Heart right ventricle (tissue), 16 donors: ENCODE results near the gene RNF111. TPM values are rescaled to one million over a fixed set of nuclear protein-coding genes. Genes with fewer than 3 reads are reported as not detected.
"Not testable (repeated sequence)": the region's sequence is repeated elsewhere in the genome, so short reads cannot be mapped to it uniquely, and the experiment has no call there.

ENCODE experiments used
- ATAC-seq, 8 donors: fragments of 200-7000 bp; cut with Tn5 transposase; one replicate each; pipeline ENCODE4 v1.9.1; 2020; ENCODE audit warnings: mild to moderate bottlenecking in 8 of 8, moderate library complexity in 8 of 8, moderate number of reproducible peaks in 1 of 8
- DNase-seq, 2 donors: peaks; one replicate each; pipeline ENCODE4 v3.0.0-alpha.2; 2020
- H3K27ac ChIP-seq, 10 donors: fragments of 200-600 bp; sonication (generic) in 2 of 10; one replicate each; pipeline versions ENCODE4 v1.5.0 to v1.8.0; 2020 to 2022; ENCODE audit warnings: mild to moderate bottlenecking in 3 of 10
- H3K27me3 ChIP-seq, 7 donors: fragments of 200-600 bp; one replicate each; pipeline ENCODE4 v1.8.0; 2021 to 2022; ENCODE audit warnings: mild to moderate bottlenecking in 2 of 7
- H3K36me3 ChIP-seq, 9 donors: fragments of 200-600 bp; sonication (generic) in 1 of 9; one replicate each; pipeline versions ENCODE4 v1.5.0 to v1.8.0; 2020 to 2022; ENCODE audit warnings: mild to moderate bottlenecking in 2 of 9
- H3K4me1 ChIP-seq, 9 donors: fragments of 200-600 bp; sonication (generic) in 1 of 9; one replicate each; pipeline versions ENCODE4 v1.5.0 to v1.8.0; 2020 to 2022; ENCODE audit warnings: mild to moderate bottlenecking in 4 of 9
- H3K4me3 ChIP-seq, 10 donors: fragments of 200-600 bp; sonication (generic) in 2 of 10; one replicate each; pipeline versions ENCODE4 v1.5.0 to v1.8.0; 2020 to 2022; ENCODE audit warnings: mild to moderate bottlenecking in 7 of 10, moderate library complexity in 2 of 10
- H3K9me3 ChIP-seq, 11 donors: fragments of 200-600 bp in 10 of 11; sonication (generic) in 2 of 11; one replicate each; pipeline versions ENCODE4 v1.5.0 to v1.8.0; 2013 to 2022; ENCODE audit warnings: mild to moderate bottlenecking in 2 of 11, control low read depth in 1 of 11, moderate library complexity in 1 of 11
- WGBS, 2 donors: extraction: QIAGEN DNeasy Blood & Tissue Kit; methylation state at CpG; one replicate each; pipeline ENCODE4 v1.1.7; 2013; ENCODE audit warnings: inconsistent platforms in 1 of 2; 5-methylcytosine and 5-hydroxymethylcytosine counted together
- intact Hi-C, 10 donors: fragments of 100-400 bp; cut with DNase I; formaldehyde crosslinking; loops; one replicate each; pipeline versions ENCODE4 v1.11.1 to v1.14.2; 2022
- polyA plus RNA-seq, 2 donors: library from polyadenylated mRNA; stranded (reverse); fragments of 200-250 nt; gene quantifications; one replicate each; pipeline ENCODE4 v1.2.3, GENCODE V29; 2013
- total RNA-seq, 10 donors: library from RNA; stranded (reverse); fragmentation: NEBNext Ultra II Directional in 3 of 10; extraction: Animal tissue kit (Norgen Biotek cat#: 25700) in 3 of 10; gene quantifications; one replicate each; pipeline versions ENCODE4 v1.2.1 to v1.2.4, GENCODE V29; 2021 to 2023
- TF ChIP-seq, protein P1 (sequence below), 9 donors: fragments of 200-600 bp; sonication (generic) in 2 of 9; IDR thresholded peaks; one replicate each; pipeline versions ENCODE4 v1.5.0 to v1.8.0; 2021 to 2022; ENCODE audit warnings: antibody characterized with exemption in 9 of 9, mild to moderate bottlenecking in 5 of 9, moderate library complexity in 1 of 9
- donor health status: Arrhythmogenic right ventricular cardiomyopathy.
- donor health status: ischemic (EF 13 %, LVEDD 7.1; RV severe dilation, severe dysfunction).
- donor health status: healthy with polysubstance abuse.
- donor health status: DM: no; HTN: yes; CAD: no.
- donor health status: DM: no; HTN: no; CAD: no.
- donor health status: ischemic (EF 25% LVEDD 6.9; RV normal size, moderate dysfunction).
- donor health status: ischemic (EF 25% LVEDD 5.7; RV mildly dilated, moderate dysfunction).
- donor health status: healthy.
- donor health status: DM: yes; HTN: yes; CAD: no.
- donor health status: Ischemic cardiomyopathy.
- donor health status: ischemic (EF 35%, LVEDD 5.7; RV mildly dilated, moderate dysfunction).
- donor health status: nonischemic (EF 11% LVEDD 7.7; RV severe dilation, severe dysfunction).
- donor health status: DM: yes; HTN: yes; CAD: no.
- donor health status: PGD.
- donor health status: ischemic (EF 29% LVEDD 5.4; RV normal size, mild dysfunction).
- donor health status: nonischemic (EF 23%, LVEDD 6.1; RV moderate dilation, normal function).

RNF111 gene
- total and polyA plus RNA-seq, 12 donors: 6.0 to 28.7 (median 23.5) TPM

DNA sequence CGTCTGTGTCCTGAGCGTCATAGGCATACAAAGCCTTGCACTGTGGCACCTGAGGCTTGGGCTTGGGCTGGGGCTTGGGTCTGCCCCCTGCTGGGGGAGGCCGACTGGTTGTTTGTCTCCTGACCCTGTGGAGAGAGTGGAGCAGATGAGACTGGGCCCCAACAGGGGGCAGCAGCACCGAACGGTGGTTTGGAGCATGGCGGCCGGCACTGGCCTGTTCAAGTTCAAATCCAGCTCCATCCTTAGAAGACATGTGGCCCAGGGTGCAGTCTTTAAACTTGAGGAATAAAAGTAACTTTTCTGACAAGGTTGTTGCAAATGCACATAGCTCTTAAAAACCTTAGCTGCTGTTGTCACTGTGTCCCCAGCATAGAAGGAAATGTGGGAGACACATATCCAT, 150.8 kb downstream of the RNF111 start:
- DNase-seq: peak; percentile 20 to 40
- intact Hi-C loops: loop anchor here in 1 of 10 donors (10.0 kb wide), 1 partner anchor 153 kb away; the partner anchor contains the start of gene RNF111

DNA sequence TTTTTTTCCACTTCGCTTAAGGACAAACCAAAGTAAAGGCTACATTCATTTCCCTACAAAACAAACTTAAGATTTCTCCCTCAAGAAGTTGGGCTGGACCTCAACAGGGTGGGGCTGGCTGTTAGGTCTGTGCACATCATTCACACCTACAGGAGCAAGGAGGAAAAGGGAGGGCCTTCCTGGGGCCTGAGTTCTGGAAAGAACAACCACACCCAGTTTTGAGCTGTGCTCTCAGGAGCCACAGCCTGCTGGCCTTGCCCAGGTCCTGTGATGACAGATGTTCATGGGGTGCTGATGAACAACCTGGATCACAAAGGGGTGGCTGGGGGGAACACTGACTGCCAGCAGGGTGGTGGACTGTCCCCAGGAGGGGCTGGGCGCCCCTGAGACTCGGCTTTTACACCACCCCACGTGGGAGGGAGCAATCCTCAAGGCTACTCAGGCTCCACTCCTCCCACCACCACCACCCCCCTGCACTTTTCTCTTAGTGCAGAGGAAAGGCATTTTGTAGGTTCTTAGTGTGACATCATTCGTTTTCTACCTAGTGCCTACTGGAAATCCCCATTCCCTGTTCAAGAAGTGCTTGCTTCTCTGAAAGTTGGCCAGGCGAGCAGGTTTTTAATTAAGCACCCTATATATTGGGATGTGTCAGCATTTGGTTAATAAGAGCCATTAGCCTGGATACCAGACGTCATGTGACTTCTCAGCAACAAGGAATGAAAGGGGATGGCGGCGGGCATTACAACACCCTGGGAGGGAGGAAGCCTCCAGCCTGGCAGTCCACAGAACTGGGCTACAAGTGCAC, 153.2 kb downstream of the RNF111 start:
- 90 to 91% methylated on average over 9 of the region's 9 CpGs for WGBS, 2 donors
- intact Hi-C loops: no loop called here
- Histone ChIP-seq H3K9me3 (no peaks in the 10 kb centered on the region), H3K4me1 (peaks cover 0 to 9% (median 6%) of the 10 kb centered on the region in 9 donors), H3K36me3 (peaks cover 0 to 91% (median 10%) of the 10 kb centered on the region in 9 donors), H3K27me3 (no peaks in the 10 kb centered on the region), H3K27ac (no peak overlapping the region), H3K4me3 (no peak overlapping the region)
- TF ChIP-seq, protein P1, sequence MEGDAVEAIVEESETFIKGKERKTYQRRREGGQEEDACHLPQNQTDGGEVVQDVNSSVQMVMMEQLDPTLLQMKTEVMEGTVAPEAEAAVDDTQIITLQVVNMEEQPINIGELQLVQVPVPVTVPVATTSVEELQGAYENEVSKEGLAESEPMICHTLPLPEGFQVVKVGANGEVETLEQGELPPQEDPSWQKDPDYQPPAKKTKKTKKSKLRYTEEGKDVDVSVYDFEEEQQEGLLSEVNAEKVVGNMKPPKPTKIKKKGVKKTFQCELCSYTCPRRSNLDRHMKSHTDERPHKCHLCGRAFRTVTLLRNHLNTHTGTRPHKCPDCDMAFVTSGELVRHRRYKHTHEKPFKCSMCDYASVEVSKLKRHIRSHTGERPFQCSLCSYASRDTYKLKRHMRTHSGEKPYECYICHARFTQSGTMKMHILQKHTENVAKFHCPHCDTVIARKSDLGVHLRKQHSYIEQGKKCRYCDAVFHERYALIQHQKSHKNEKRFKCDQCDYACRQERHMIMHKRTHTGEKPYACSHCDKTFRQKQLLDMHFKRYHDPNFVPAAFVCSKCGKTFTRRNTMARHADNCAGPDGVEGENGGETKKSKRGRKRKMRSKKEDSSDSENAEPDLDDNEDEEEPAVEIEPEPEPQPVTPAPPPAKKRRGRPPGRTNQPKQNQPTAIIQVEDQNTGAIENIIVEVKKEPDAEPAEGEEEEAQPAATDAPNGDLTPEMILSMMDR (IDR thresholded peaks at IDR 0.05): no peak
- peak in 1 of 8 donors; percentile 27 for ATAC-seq
- no peak for DNase-seq

More for the DNA sequence above, 150.8 kb downstream of the RNF111 start:
- TF ChIP-seq, protein P1 (IDR thresholded peaks at IDR 0.05): peak in 7 of 9 donors; percentile 35 to 59 (median 47)
- WGBS, 2 donors: 70 to 74% methylated on average over 7 of the region's 7 CpGs
- Histone ChIP-seq H3K9me3 (no peaks in the 10 kb centered on the region), H3K4me3 (no peak overlapping the region), H3K4me1 (peaks cover 0 to 9% (median 6%) of the 10 kb centered on the region in 9 donors), H3K27me3 (no peaks in the 10 kb centered on the region), H3K36me3 (peaks cover 0 to 89% (median 15%) of the 10 kb centered on the region in 9 donors), H3K27ac (no peak overlapping the region)
- ATAC-seq: peak in 4 of 8 donors; percentile 55 to 67 (median 61)

DNA sequence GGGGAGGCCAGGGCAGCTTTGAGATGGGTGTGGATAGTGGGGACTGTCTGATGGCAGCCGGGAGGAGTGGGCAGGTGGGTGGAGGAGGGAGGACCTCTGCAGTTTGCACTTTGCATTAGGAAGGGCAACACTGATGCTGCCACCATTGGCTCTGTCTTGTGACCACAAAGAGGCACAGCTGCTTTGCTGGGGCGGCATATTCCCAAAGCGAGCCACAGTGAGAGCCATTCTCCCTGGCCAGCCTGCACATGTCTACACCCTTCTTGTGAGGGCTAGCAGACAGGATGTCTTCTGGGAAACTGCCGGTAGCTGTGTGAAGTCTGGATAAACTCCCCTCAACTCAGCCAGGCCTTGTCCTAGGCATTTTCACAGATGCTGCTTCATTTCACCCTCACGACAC, 155.8 kb downstream of the RNF111 start:
- no peak for ATAC-seq
- Histone ChIP-seq H3K27ac (no peak overlapping the region), H3K4me3 (no peak overlapping the region), H3K9me3 (no peaks in the 10 kb centered on the region), H3K27me3 (no peaks in the 10 kb centered on the region), H3K36me3 (peaks cover 0 to 91% (median 3%) of the 10 kb centered on the region in 9 donors), H3K4me1 (peaks cover 0 to 9% (median 6%) of the 10 kb centered on the region in 9 donors)
- WGBS, 2 donors: 89 to 92% methylated on average over 5 of the region's 5 CpGs
- intact Hi-C loops: no loop called here
- TF ChIP-seq, protein P1 (IDR thresholded peaks at IDR 0.05): no peak
- no peak for DNase-seq

DNA sequence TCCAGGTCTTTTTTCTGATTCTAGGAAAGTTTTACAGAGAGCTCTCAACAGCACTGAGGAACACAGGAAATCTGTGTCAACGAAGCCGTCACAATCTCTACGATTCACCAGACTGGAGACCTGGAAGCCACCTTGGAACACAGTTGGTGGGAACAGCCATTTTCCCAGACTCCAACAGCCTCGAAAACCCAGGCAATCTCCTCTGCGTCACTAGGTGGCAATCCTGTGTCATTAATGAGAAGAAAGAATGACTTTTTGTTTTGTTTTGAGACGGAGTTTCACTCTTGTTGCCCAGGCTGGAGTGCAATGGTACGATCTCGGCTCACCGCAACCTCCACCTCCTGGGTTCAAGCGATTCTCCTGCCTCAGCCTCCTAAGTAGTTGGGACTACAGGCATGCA, 157.1 kb downstream of the RNF111 start:
- Histone ChIP-seq H3K36me3 (peaks cover 0 to 94% (median 3%) of the 10 kb centered on the region in 9 donors), H3K4me1 (peaks cover 0 to 13% (median 6%) of the 10 kb centered on the region in 9 donors)
- 82 to 88% methylated on average over 10 of the region's 10 CpGs for WGBS, 2 donors
- H3K4me3 ChIP-seq, ATAC-seq, DNase-seq, H3K9me3 ChIP-seq, H3K27ac ChIP-seq, H3K27me3 ChIP-seq, intact Hi-C loops: not testable (repeated sequence)
- TF ChIP-seq, protein P1 (IDR thresholded peaks at IDR 0.05): peak in 5 of 9 donors; percentile 10 to 32 (median 25)

Other genes starting within 250 kb of the RNF111 start
- gene ADAM10, start 238.0 kb upstream of the RNF111 start, total RNA-seq: 100 to 1,000 TPM in 1 of 10 donors, 10 to 100 TPM in 9; 68.3 to 110 (median 81.0) TPM
- 10 to 100 TPM; 10.2 to 16.1 TPM for gene ADAM10, start 238.0 kb upstream of the RNF111 start, polyA plus RNA-seq
- gene MINDY2, start 216.4 kb upstream of the RNF111 start, total RNA-seq: 10 to 100 TPM; 26.9 to 37.4 (median 32.7) TPM
- gene MINDY2, start 216.4 kb upstream of the RNF111 start, polyA plus RNA-seq: 10 to 100 TPM in 1 of 2 donors, 1 to 10 TPM in 1; 3.8 to 14.7 TPM
- gene SLTM, start 54.0 kb upstream of the RNF111 start, total RNA-seq: 10 to 100 TPM; 37.8 to 65.0 (median 44.4) TPM
- gene SLTM, start 54.0 kb upstream of the RNF111 start, polyA plus RNA-seq: 10 to 100 TPM; 33.4 to 74.8 TPM
- gene CCNB2, start 117.5 kb downstream of the RNF111 start, total RNA-seq: 1 to 10 TPM in 2 of 10 donors, under 1 TPM in 7, not detected in 1; 0.16 to 5.9 (median 0.62) TPM
- gene CCNB2, start 117.5 kb downstream of the RNF111 start, polyA plus RNA-seq: under 1 TPM in 1 of 2 donors, not detected in 1; 0.22 TPM
- gene LDHAL6B, start 219.2 kb downstream of the RNF111 start, total RNA-seq: not detected
- not detected for gene LDHAL6B, start 219.2 kb downstream of the RNF111 start, polyA plus RNA-seq